Glutamatergic neuron (in vitro differentiated cells): ENCODE results near the gene STMN3. TPM values are rescaled to one million over a fixed set of nuclear protein-coding genes. Genes with fewer than 3 reads are reported as not detected.
A peak's percentile ranks its signal among the peaks of the same experiment; 100 is the strongest.

Experiments
- DNase-seq: peaks from one replicate; pipeline ENCODE4 v3.0.0; 2022
- H3K27ac Mint-ChIP-seq: one replicate; pipeline ENCODE4 v1.8.0; 2020; ENCODE audit warnings: mild to moderate bottlenecking, mixed read lengths, inconsistent platforms; ENCODE audit not compliant: unreplicated experiment
- H3K27me3 Mint-ChIP-seq: one replicate; pipeline ENCODE4 v1.8.0; 2020; ENCODE audit warnings: mild to moderate bottlenecking, moderate library complexity, mixed read lengths, inconsistent platforms; ENCODE audit not compliant: unreplicated experiment
- H3K36me3 Mint-ChIP-seq: one replicate; pipeline ENCODE4 v1.8.0; 2020; ENCODE audit warnings: mild to moderate bottlenecking, mixed read lengths, inconsistent platforms; ENCODE audit not compliant: unreplicated experiment
- H3K4me1 Mint-ChIP-seq: one replicate; pipeline ENCODE4 v1.8.0; 2020; ENCODE audit warnings: mild to moderate bottlenecking, low read depth, mixed read lengths, inconsistent platforms; ENCODE audit not compliant: unreplicated experiment
- H3K4me3 Mint-ChIP-seq: one replicate; pipeline ENCODE4 v1.8.0; 2020; ENCODE audit warnings: mild to moderate bottlenecking, mixed read lengths, inconsistent platforms; ENCODE audit not compliant: unreplicated experiment
- H3K9me3 Mint-ChIP-seq: one replicate; pipeline ENCODE4 v1.8.0; 2020; ENCODE audit warnings: mild to moderate bottlenecking, moderate library complexity, mixed read lengths, inconsistent platforms; ENCODE audit not compliant: unreplicated experiment
- CTCF ChIP-seq: fragments of 200-600 bp; sonication (generic); IDR thresholded peaks from one replicate; pipeline ENCODE4 v1.5.0; 2021; ENCODE audit not compliant: partially characterized antibody, unreplicated experiment
- total RNA-seq: library from RNA; stranded (reverse); fragmentation: NEBNext Ultra II Directional; extraction: Animal tissue kit (Norgen Biotek cat#: 25700); gene quantifications from one replicate; pipeline ENCODE4 v1.2.1, GENCODE V29; 2021; ENCODE audit not compliant: unreplicated experiment

STMN3 gene
- total RNA-seq, 1 donor from 2014 or later = 459 TPM

GRCh38 chr20:63664861-63665594 lies 11.8 kb upstream of the STMN3 start:
- no peak for TF ChIP-seq CTCF
- peaks cover 4% of the 10 kb centered on the region for H3K4me1 Mint-ChIP-seq
- no peak for DNase-seq
- H3K36me3 Mint-ChIP-seq = peaks cover 10% of the 10 kb centered on the region
- peaks cover 3% of the 10 kb centered on the region for H3K9me3 Mint-ChIP-seq
- H3K27ac Mint-ChIP-seq = peak overlapping the region; percentile 26
- no peak overlapping the region for H3K4me3 Mint-ChIP-seq
- peaks cover 3% of the 10 kb centered on the region for H3K27me3 Mint-ChIP-seq

- H3K4me1 Mint-ChIP-seq = peaks cover 10% of the 10 kb centered on the region
- H3K36me3 Mint-ChIP-seq = peaks cover 8% of the 10 kb centered on the region
- H3K9me3 Mint-ChIP-seq = peaks cover 3% of the 10 kb centered on the region
- peaks cover 3% of the 10 kb centered on the region for H3K27me3 Mint-ChIP-seq
- no peak overlapping the region for H3K27ac Mint-ChIP-seq
- H3K4me3 Mint-ChIP-seq = no peak overlapping the region
- TF ChIP-seq CTCF = no peak
- DNase-seq = no peak
Observed at GRCh38 chr20:63664143-63664851, 11.1 kb upstream of the STMN3 start.

DNA sequence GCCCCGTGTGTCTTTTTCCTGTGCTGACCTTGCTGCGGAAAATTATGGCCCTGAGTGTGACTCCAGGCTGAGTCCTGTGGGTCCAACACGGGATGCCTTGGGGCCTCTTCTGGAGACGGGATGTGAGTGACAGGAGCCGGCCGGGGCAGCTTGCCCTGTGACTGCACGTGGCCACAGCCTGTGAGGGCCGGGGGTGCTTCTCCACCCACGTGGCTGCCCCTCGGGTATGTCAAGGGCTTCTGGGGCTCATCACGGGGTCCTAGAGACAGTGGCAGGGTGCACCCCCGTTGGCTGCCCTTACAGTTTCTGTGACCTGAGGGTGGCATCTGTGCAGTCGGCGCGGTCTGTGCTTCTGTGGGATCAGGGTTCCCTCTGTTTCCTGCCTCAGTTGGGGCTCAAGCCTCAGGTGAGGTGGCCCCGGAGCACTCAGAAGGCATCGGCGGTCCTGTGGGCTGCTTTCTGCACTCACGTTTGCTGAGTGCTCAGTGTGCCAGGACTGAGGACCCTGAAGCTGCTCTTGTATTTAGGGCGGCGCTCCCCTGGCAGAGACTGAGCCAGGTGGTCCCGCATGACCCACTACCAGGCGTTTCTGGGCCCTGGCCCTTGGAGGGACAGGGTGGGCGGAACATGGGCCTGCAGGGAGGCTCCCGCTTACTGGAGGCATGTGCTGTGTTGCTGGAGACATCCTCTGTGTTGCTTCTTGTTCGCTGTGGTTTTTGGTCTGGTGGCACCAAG lies 10.3 kb upstream of the STMN3 start:
- Mint-ChIP-seq H3K27ac (no peak overlapping the region), H3K27me3 (peaks cover 3% of the 10 kb centered on the region), H3K36me3 (peaks cover 4% of the 10 kb centered on the region), H3K4me3 (no peak overlapping the region), H3K4me1 (peaks cover 12% of the 10 kb centered on the region), H3K9me3 (peaks cover 3% of the 10 kb centered on the region)
- TF ChIP-seq CTCF = no peak
- no peak for DNase-seq

GRCh38 chr20:63662813-63663189 lies 9.6 kb upstream of the STMN3 start:
- peaks cover 4% of the 10 kb centered on the region for H3K27me3 Mint-ChIP-seq
- peaks cover 14% of the 10 kb centered on the region for H3K4me1 Mint-ChIP-seq
- no peak overlapping the region for H3K4me3 Mint-ChIP-seq
- H3K9me3 Mint-ChIP-seq = peaks cover 5% of the 10 kb centered on the region
- no peaks in the 10 kb centered on the region for H3K36me3 Mint-ChIP-seq
- no peak for TF ChIP-seq CTCF
- DNase-seq = no peak
- no peak overlapping the region for H3K27ac Mint-ChIP-seq
